Esophagus squamous epithelium (tissue), 5 donors: Measurements from ENCODE around the gene ALPL. TPM values are rescaled to one million over a fixed set of nuclear protein-coding genes. Genes with fewer than 3 reads are reported as not detected.
"Not testable (repeated sequence)": the region's sequence is repeated elsewhere in the genome, so short reads cannot be mapped to it uniquely, and the experiment has no call there.

ENCODE experiments used
- DNase-seq: peaks from one replicate; lab custom pipeline; 2025; lab: John Stamatoyannopoulos, UW
- H3K27ac ChIP-seq, 4 donors: fragments of 200-600 bp; sonication (generic); one replicate each; pipeline ENCODE4 v1.5.1; 2016 to 2019; ENCODE audit warnings: mild to moderate bottlenecking in 1 of 4
- H3K27me3 ChIP-seq, 4 donors: fragments of 200-600 bp; sonication (generic); 1 replicate in 3 of 4; 2 replicates in 1 of 4; pipeline versions ENCODE4 v1.5.1 to v1.6.0; 2017 to 2021; ENCODE audit warnings: antibody characterized with exemption in 1 of 4
- H3K36me3 ChIP-seq, 3 donors: fragments of 200-600 bp; sonication (generic); one replicate each; pipeline ENCODE4 v1.5.1; 2016 to 2019
- H3K4me1 ChIP-seq, 3 donors: fragments of 200-600 bp; sonication (generic); one replicate each; pipeline ENCODE4 v1.5.1; 2017 to 2019
- H3K4me3 ChIP-seq, 4 donors: fragments of 200-600 bp; sonication (generic); 1 replicate in 3 of 4; 2 replicates in 1 of 4; pipeline ENCODE4 v1.5.1; 2016 to 2019; ENCODE audit warnings: mild to moderate bottlenecking in 2 of 4, moderate library complexity in 1 of 4
- H3K9me3 ChIP-seq, 3 donors: fragments of 200-600 bp; sonication (generic); one replicate each; pipeline ENCODE4 v1.5.1; 2016 to 2019
- CTCF ChIP-seq, 6 experiments: fragments of 450-650 bp in 4 of 6; fragments of 200-600 bp in 2 of 6; sonication (generic) in 2 of 6; IDR thresholded peaks; one replicate each; pipeline ENCODE4 v1.5.1; 2016 to 2019; ENCODE audit warnings: antibody characterized with exemption in 6 of 6, mild to moderate bottlenecking in 4 of 6, moderate library complexity in 4 of 6
- POLR2A ChIP-seq, 4 donors: fragments of 450-650 bp; IDR thresholded peaks; one replicate each; pipeline ENCODE4 v1.6.1; 2017; ENCODE audit warnings: antibody characterized with exemption in 4 of 4, mild to moderate bottlenecking in 4 of 4, moderate library complexity in 3 of 4
- WGBS, 2 donors: methylation state at CpG; one replicate each; pipeline ENCODE4 v1.1.5; 2018; 5-methylcytosine and 5-hydroxymethylcytosine counted together
- intact Hi-C: fragments of 100-400 bp; cut with DNase I; formaldehyde crosslinking; loops from one replicate; pipeline ENCODE4 v1.15.0; 2022
- total RNA-seq, 4 donors: library from RNA; depleted of rRNA; stranded (reverse); fragments of >200 nt; gene quantifications; one replicate each; pipeline ENCODE4 v1.1.0, GENCODE V29; 2016
- donor health status: DM: yes; HTN: yes; CAD: no.

ALPL gene
- total RNA-seq, 4 donors from 2014 or later, result 3.2 to 6.4 (median 4.7) TPM

DNA sequence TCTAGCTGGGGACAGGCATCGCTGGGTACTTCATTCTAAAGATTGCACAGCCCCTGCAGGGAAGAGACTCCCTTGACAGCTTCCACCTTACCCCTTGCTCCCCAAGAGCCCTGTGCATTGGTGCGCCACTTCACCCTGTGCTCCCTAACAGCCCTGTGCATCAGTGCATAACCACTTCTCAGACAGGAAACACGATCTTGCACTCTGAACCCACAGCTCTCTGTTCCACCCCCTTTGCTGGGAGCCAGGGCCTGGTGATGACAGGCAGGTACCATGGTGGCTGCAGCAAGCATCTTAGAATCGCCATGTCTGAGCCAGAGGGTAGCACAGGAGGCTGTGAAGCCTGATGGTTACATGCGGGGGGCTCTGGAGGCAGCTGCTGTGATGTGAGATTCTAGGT is 5.0 kb downstream of the ALPL start:
- 80 to 82% methylated on average over 3 to 5 of the region's 5 CpGs for WGBS, 2 donors
- DNase-seq, result no peak
- intact Hi-C loops, result no loop called here
- no peak overlapping the region for H3K4me3 ChIP-seq
- H3K27ac ChIP-seq, result no peak overlapping the region
- peaks cover 2 to 15% (median 4%) of the 10 kb centered on the region in 3 donors for H3K4me1 ChIP-seq
- H3K27me3 ChIP-seq, result peaks cover 0 to 57% (median 6%) of the 10 kb centered on the region in 4 donors
- no peaks in the 10 kb centered on the region for H3K36me3 ChIP-seq
- TF ChIP-seq POLR2A (IDR thresholded peaks at IDR 0.05) (no peak), CTCF (IDR thresholded peaks at IDR 0.05) (no peak)
- no peaks in the 10 kb centered on the region for H3K9me3 ChIP-seq

DNA sequence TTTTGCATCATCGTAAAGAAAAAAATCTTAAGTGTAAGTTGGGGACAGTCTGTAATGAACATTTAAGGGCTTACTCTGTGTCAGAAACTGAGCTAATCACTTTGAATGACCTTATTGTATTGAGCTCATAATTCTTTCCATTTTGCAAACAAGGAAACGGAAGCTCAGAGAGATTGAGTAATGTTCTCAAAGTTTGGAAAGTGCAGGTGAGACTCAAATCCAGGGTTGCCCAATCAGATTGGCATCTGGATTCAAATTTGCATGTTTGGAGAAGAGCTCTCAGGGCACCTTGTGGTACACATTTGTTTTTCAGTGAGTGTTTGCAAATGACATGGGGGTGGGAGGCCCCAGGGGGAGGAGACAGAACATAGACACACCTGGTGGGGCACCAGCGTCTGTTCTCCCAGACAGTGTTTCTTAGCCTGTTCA is 8.0 kb downstream of the ALPL start:
- intact Hi-C loops, result no loop called here
- 52 to 61% methylated on average over 3 of the region's 3 CpGs for WGBS, 2 donors
- Histone ChIP-seq H3K9me3 (no peaks in the 10 kb centered on the region), H3K4me1 (peaks cover 0 to 8% (median 0%) of the 10 kb centered on the region in 3 donors), H3K27ac (no peak overlapping the region), H3K36me3 (no peaks in the 10 kb centered on the region), H3K4me3 (no peak overlapping the region), H3K27me3 (peaks cover 0 to 27% (median 0%) of the 10 kb centered on the region in 4 donors)
- TF ChIP-seq POLR2A (IDR thresholded peaks at IDR 0.05) (no peak), CTCF (IDR thresholded peaks at IDR 0.05) (no peak)
- no peak for DNase-seq

GRCh38 chr1:21517660-21518480 is 8.6 kb downstream of the ALPL start:
- intact Hi-C loops, result no loop called here
- WGBS, 2 donors, result 64 to 73% methylated on average over 12 of the region's 13 CpGs
- no peak overlapping the region for H3K27ac ChIP-seq

DNA sequence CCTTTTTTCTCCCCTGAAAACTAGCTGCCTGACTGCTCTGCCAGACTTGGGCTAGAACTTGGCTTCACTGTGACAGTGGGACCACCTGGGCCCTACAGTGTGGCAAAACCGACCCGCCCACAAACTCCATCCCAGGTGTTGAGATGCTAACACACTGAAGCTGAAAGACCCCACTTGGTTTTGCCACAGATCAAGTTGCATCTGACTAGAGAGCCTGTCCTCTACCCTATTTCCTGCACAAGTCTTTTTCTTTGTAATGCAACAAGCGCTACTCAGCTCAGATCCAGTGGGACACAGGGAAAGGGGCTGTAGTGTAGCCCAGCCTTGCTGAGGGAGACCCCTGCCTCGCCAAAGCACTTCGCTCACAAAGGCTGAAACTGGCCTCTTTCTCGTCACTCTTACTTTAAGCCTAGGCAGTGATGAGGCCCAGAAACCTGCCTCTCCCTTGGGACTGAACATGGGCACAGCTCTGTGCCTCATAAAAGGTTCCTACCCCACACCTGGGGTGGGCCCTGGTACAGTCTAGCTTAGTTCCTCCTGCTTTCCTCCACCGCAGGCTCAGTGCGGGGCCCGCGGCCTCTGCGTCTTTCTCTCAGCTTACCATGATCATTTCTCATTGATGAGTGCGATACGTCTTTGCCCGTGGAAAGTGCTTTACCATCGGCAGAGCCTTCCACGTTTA is 9.7 kb downstream of the ALPL start:
- no peak for DNase-seq
- TF ChIP-seq POLR2A (IDR thresholded peaks at IDR 0.05), result no peak
- TF ChIP-seq CTCF (IDR thresholded peaks at IDR 0.05), result no peak
- Histone ChIP-seq H3K27me3 (peaks cover 0 to 10% (median 0%) of the 10 kb centered on the region in 4 donors), H3K4me1 (peaks cover 0 to 17% (median 6%) of the 10 kb centered on the region in 3 donors), H3K4me3 (no peak overlapping the region), H3K36me3 (no peaks in the 10 kb centered on the region), H3K9me3 (no peaks in the 10 kb centered on the region), H3K27ac (no peak overlapping the region)
- WGBS, 2 donors, result 79 to 82% methylated on average over 2 to 4 of the region's 16 CpGs
- intact Hi-C loops, result no loop called here

More at GRCh38 chr1:21517660-21518480, 8.6 kb downstream of the ALPL start:
- Histone ChIP-seq H3K27me3 (peaks cover 0 to 20% (median 0%) of the 10 kb centered on the region in 4 donors), H3K4me1 (peaks cover 0 to 8% (median 0%) of the 10 kb centered on the region in 3 donors), H3K36me3 (no peaks in the 10 kb centered on the region), H3K4me3 (no peak overlapping the region), H3K9me3 (no peaks in the 10 kb centered on the region)
- TF ChIP-seq POLR2A (IDR thresholded peaks at IDR 0.05) (no peak), CTCF (IDR thresholded peaks at IDR 0.05) (no peak)
- DNase-seq, result no peak

GRCh38 chr1:21519486-21520070 is 10.4 kb downstream of the ALPL start:
- DNase-seq, H3K36me3 ChIP-seq, H3K4me3 ChIP-seq, H3K27ac ChIP-seq, H3K27me3 ChIP-seq, H3K9me3 ChIP-seq: not testable (repeated sequence)
- intact Hi-C loops, result loop anchor here (10.0 kb wide), 1 partner anchor 135 kb away; no protein-coding TSS in a partner anchor
- WGBS, 2 donors, result 90 to 94% methylated on average over 9 of the region's 11 CpGs
- H3K4me1 ChIP-seq, result peaks cover 0 to 21% (median 6%) of the 10 kb centered on the region in 3 donors
